ENCODE results near the gene RAP1GAP2.

GRCh38 chr17:2975469-2975958, 179.3 kb downstream of the RAP1GAP2 start:
- TF ChIP-seq CTCF (IDR thresholded peaks at IDR 0.05) (no peak), POLR2AphosphoS5 (IDR thresholded peaks at IDR 0.05) (peak; percentile 89)
